PC-9 (cell line): ENCODE results near the gene QRFP. TPM values are rescaled to one million over a fixed set of nuclear protein-coding genes. Genes with fewer than 3 reads are reported as not detected.
A peak's percentile ranks its signal among the peaks of the same experiment; 100 is the strongest.

Source experiments
- BruUV-seq: library from RNA; stranded (reverse); fragments of 400-500 nt; replicated peaks from 2 replicates; lab custom pipeline; 2021; lab: Mats Ljungman, UMichigan
- CTCF ChIA-PET: fragments of 300-600 bp; sonication (Branson Sonifier 250); formaldehyde crosslinking; loops from one replicate; lab custom pipeline; 2022; ENCODE audit warnings: antibody characterized with exemption; lab: Charles Lee
- POLR2A ChIA-PET: fragments of 300-600 bp; sonication (Branson Sonifier 250); formaldehyde crosslinking; loops from one replicate; lab custom pipeline; 2022; ENCODE audit warnings: antibody characterized with exemption; ENCODE audit not compliant: unreplicated experiment; lab: Charles Lee
- DNase-seq, 2 experiments: peaks; one replicate each; pipeline versions ENCODE4 v3.0.0 to v3.0.0-alpha.2; 2015 to 2022; ENCODE audit warnings: mixed read lengths in 1 of 2
- H2AFZ ChIP-seq: fragments of 200-600 bp; sonication (generic); 2 replicates; pipeline ENCODE4 v1.8.1; 2017; ENCODE audit warnings: antibody characterized with exemption
- H3F3A ChIP-seq: fragments of 200-600 bp; sonication (generic); 2 replicates; pipeline ENCODE4 v1.8.1; 2017; ENCODE audit warnings: antibody characterized with exemption, mild to moderate bottlenecking, low read depth; ENCODE audit not compliant: insufficient read depth
- H3K27ac ChIP-seq: fragments of 200-600 bp; sonication (generic); 2 replicates; pipeline ENCODE4 v1.6.1; 2016; ENCODE audit warnings: mixed run types
- H3K27me3 ChIP-seq: fragments of 200-600 bp; sonication (generic); 2 replicates; pipeline ENCODE4 v1.6.1; 2016; ENCODE audit warnings: low read depth, mixed run types; ENCODE audit not compliant: insufficient read depth
- H3K36me3 ChIP-seq: fragments of 200-600 bp; sonication (generic); 2 replicates; pipeline ENCODE4 v1.6.1; 2016; ENCODE audit warnings: low read depth, mixed run types
- H3K4me1 ChIP-seq: fragments of 200-600 bp; sonication (generic); replicated peaks from 2 replicates; pipeline ENCODE4 v1.6.1; 2016; ENCODE audit warnings: mixed run types; ENCODE audit not compliant: insufficient read depth
- H3K4me2 ChIP-seq: fragments of 200-600 bp; sonication (generic); 2 replicates; pipeline ENCODE4 v1.6.1; 2017; ENCODE audit warnings: mixed run types
- H3K4me3 ChIP-seq: fragments of 200-600 bp; sonication (generic); 2 replicates; pipeline ENCODE4 v1.6.1; 2016; ENCODE audit warnings: mixed run types
- H3K79me2 ChIP-seq: fragments of 200-600 bp; sonication (generic); 2 replicates; pipeline ENCODE4 v1.6.1; 2017; ENCODE audit warnings: low read depth, mixed run types
- H3K9me2 ChIP-seq: fragments of 200-600 bp; sonication (generic); 2 replicates; pipeline ENCODE4 v1.8.1; 2017; ENCODE audit warnings: mild to moderate bottlenecking; ENCODE audit not compliant: insufficient read depth
- H3K9me3 ChIP-seq: fragments of 200-600 bp; sonication (generic); 2 replicates; pipeline ENCODE4 v1.8.1; 2016; ENCODE audit warnings: low read depth; ENCODE audit not compliant: insufficient read depth
- H4K20me1 ChIP-seq: fragments of 200-600 bp; sonication (generic); 2 replicates; pipeline ENCODE4 v1.8.1; 2017; ENCODE audit not compliant: insufficient read depth
- CTCF ChIP-seq: fragments of 200-600 bp; sonication (generic); conservative IDR thresholded peaks from 2 replicates; pipeline ENCODE4 v1.6.1; 2017; ENCODE audit warnings: mixed run types, antibody characterized with exemption, mild to moderate bottlenecking, moderate library complexity
- EZH2 ChIP-seq: fragments of 200-600 bp; sonication (generic); IDR thresholded peaks from 2 replicates; pipeline ENCODE4 v1.8.0; 2017; ENCODE audit warnings: antibody characterized with exemption, low read depth
- intact Hi-C: fragments of 100-400 bp; cut with micrococcal nuclease; formaldehyde crosslinking; loops from one replicate; pipeline ENCODE4 v1.10.0; 2022; ENCODE audit not compliant: unreplicated experiment
- total RNA-seq: library from RNA; stranded (reverse); gene quantifications from 2 replicates; pipeline ENCODE4 v1.2.3, GENCODE V29; 2021

The QRFP gene
- total RNA-seq, 1 experiment from 2014 or later: not detected

GRCh38 chr9:130930132-130930803 is 33.7 kb upstream of the QRFP start:
- Histone ChIP-seq H3K36me3 (no peaks in the 10 kb centered on the region), H4K20me1 (no peaks in the 10 kb centered on the region), H3K4me1 (peaks cover 46% of the 10 kb centered on the region), H3F3A (peaks cover 43% of the 10 kb centered on the region), H3K79me2 (no peaks in the 10 kb centered on the region), H3K9me3 (no peaks in the 10 kb centered on the region), H3K9me2 (no peaks in the 10 kb centered on the region), H3K27me3 (no peaks in the 10 kb centered on the region), H3K4me2 (no peak overlapping the region), H3K27ac (no peak overlapping the region), H3K4me3 (no peak overlapping the region), H2AFZ (no peak overlapping the region)
- no peak for DNase-seq
- CTCF ChIA-PET: no interaction called here
- BruUV-seq: no TSS peak
- POLR2A ChIA-PET: no interaction called here
- TF ChIP-seq EZH2 (no peak), CTCF (no peak)
- intact Hi-C loops: no loop called here

GRCh38 chr9:130929571-130930038 is 33.0 kb upstream of the QRFP start:
- CTCF ChIA-PET: no interaction called here
- H3K27ac ChIP-seq: no peak overlapping the region
- no peak overlapping the region for H3K4me2 ChIP-seq
- H2AFZ ChIP-seq: no peak overlapping the region
- H3K36me3 ChIP-seq: no peaks in the 10 kb centered on the region
- POLR2A ChIA-PET: no interaction called here
- H4K20me1 ChIP-seq: no peaks in the 10 kb centered on the region
- H3K79me2 ChIP-seq: no peaks in the 10 kb centered on the region
- peaks cover 46% of the 10 kb centered on the region for H3K4me1 ChIP-seq
- no peaks in the 10 kb centered on the region for H3K27me3 ChIP-seq
- no peak overlapping the region for H3K4me3 ChIP-seq
- no peaks in the 10 kb centered on the region for H3K9me2 ChIP-seq
- no peak for DNase-seq
- no peaks in the 10 kb centered on the region for H3K9me3 ChIP-seq
- TF ChIP-seq EZH2 (no peak), CTCF (no peak)
- intact Hi-C loops: loop anchor here (2.0 kb wide), 1 partner anchor 17 kb away; no protein-coding TSS in a partner anchor
- peaks cover 40% of the 10 kb centered on the region for H3F3A ChIP-seq
- no TSS peak for BruUV-seq

- ChIA-PET POLR2A (interaction anchor here (0.6 kb wide), 1 partner anchor 57 kb away, joined by 11 read pairs; no protein-coding TSS in a partner anchor), CTCF (interaction anchor here (0.6 to 1.4 kb wide), 5 partner anchors 10 to 246 kb away, joined by 7 to 22 read pairs (median 8); no protein-coding TSS in a partner anchor)
- peaks cover 39% of the 10 kb centered on the region for H3K4me1 ChIP-seq
- H3K27me3 ChIP-seq: no peaks in the 10 kb centered on the region
- TF ChIP-seq CTCF: no peak
- TF ChIP-seq EZH2: no peak
- no peaks in the 10 kb centered on the region for H4K20me1 ChIP-seq
- peaks cover 38% of the 10 kb centered on the region for H3F3A ChIP-seq
- peak overlapping the region; percentile 87 for H3K4me2 ChIP-seq
- no peaks in the 10 kb centered on the region for H3K79me2 ChIP-seq
- peak; percentile 89 to 97 for DNase-seq
- H3K27ac ChIP-seq: peak overlapping the region; percentile 93
- no peaks in the 10 kb centered on the region for H3K9me3 ChIP-seq
- intact Hi-C loops: loop anchor here (2.0 kb wide), 1 partner anchor 15 kb away; no protein-coding TSS in a partner anchor
- no TSS peak for BruUV-seq
- H2AFZ ChIP-seq: no peak overlapping the region
- H3K9me2 ChIP-seq: no peaks in the 10 kb centered on the region
- peak overlapping the region; percentile 41; the same call in 1 of the 2 replicates for H3K4me3 ChIP-seq
- H3K36me3 ChIP-seq: no peaks in the 10 kb centered on the region
These were observed 31.6 kb upstream of the QRFP start for GRCh38 chr9:130927995-130928900.
